PC-9 (cell line): Measurements from ENCODE around the gene ARHGEF9.

Experiments
- EZH2 ChIP-seq: fragments of 200-600 bp; sonication (generic); IDR thresholded peaks from 2 replicates; pipeline ENCODE4 v1.8.0; 2017; ENCODE audit warnings: antibody characterized with exemption, low read depth
- TF ChIP-seq, protein P1 (sequence below): fragments of 200-600 bp; sonication (generic); conservative IDR thresholded peaks from 2 replicates; pipeline ENCODE4 v1.6.1; 2017; ENCODE audit warnings: mixed run types, antibody characterized with exemption, mild to moderate bottlenecking, moderate library complexity

DNA sequence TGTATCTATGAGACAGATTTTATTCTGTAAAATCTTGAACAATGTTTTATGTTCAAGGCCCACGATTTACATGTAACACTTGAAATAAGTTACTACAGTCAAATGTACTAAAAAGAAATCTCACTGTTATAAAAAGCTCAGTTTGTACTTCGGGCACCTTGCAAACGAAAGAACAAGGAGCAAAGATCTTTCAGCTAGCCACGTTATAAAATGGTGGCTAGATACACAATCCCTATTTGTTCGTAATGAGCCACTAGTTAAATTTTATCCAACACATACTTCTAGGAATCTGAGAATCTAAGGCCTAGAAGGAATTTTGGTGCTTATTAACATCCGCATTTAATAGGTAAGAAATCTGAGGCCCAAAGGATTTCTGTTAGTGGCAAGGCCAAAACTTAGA is 2.5 kb downstream of the ARHGEF9 start:
- no peak for TF ChIP-seq EZH2
- TF ChIP-seq, protein P1, sequence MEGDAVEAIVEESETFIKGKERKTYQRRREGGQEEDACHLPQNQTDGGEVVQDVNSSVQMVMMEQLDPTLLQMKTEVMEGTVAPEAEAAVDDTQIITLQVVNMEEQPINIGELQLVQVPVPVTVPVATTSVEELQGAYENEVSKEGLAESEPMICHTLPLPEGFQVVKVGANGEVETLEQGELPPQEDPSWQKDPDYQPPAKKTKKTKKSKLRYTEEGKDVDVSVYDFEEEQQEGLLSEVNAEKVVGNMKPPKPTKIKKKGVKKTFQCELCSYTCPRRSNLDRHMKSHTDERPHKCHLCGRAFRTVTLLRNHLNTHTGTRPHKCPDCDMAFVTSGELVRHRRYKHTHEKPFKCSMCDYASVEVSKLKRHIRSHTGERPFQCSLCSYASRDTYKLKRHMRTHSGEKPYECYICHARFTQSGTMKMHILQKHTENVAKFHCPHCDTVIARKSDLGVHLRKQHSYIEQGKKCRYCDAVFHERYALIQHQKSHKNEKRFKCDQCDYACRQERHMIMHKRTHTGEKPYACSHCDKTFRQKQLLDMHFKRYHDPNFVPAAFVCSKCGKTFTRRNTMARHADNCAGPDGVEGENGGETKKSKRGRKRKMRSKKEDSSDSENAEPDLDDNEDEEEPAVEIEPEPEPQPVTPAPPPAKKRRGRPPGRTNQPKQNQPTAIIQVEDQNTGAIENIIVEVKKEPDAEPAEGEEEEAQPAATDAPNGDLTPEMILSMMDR: no peak
